NCI-H2107 treated with DMSO at 0.1 percent for 48 hours (cell line): ENCODE results near the gene USF2.
"Not testable (repeated sequence)": the region's sequence is repeated elsewhere in the genome, so short reads cannot be mapped to it uniquely, and the experiment has no call there.

ENCODE experiments used
- DNase-seq: peaks from one replicate; lab custom pipeline; 2025; ENCODE audit not compliant: unreplicated experiment; lab: John Stamatoyannopoulos, UW

The USF2 gene

GRCh38 chr19:35268536-35269437, at the start of gene USF2:
TSS of gene USF2 (plus strand) at chr19:35268962. CDS start at chr19:35269102, 140 bp downstream.
- peak; percentile 38 for DNase-seq

- DNase-seq = no peak
These were observed 49.8 kb upstream of the USF2 start for GRCh38 chr19:35219008-35219407.

GRCh38 chr19:35220315-35220921, 48.3 kb upstream of the USF2 start:
- DNase-seq = no peak

- not testable (repeated sequence) for DNase-seq
These were observed 47.7 kb upstream of the USF2 start for GRCh38 chr19:35220973-35221590.

- DNase-seq = no peak
These were observed 46.3 kb upstream of the USF2 start for GRCh38 chr19:35222373-35223015.

- no peak for DNase-seq
These were observed 45.5 kb upstream of the USF2 start for GRCh38 chr19:35223084-35223790.

- no peak for DNase-seq
These were observed 44.8 kb upstream of the USF2 start for GRCh38 chr19:35223862-35224505.

- DNase-seq = no peak
These were observed 43.8 kb upstream of the USF2 start for GRCh38 chr19:35224681-35225571.

- no peak for DNase-seq
These were observed 42.8 kb upstream of the USF2 start for GRCh38 chr19:35225951-35226350.

GRCh38 chr19:35226748-35227147, 42.0 kb upstream of the USF2 start:
- no peak for DNase-seq

GRCh38 chr19:35228177-35228930, 40.4 kb upstream of the USF2 start, which contains the start of gene FAM187B:
TSS of gene FAM187B (minus strand) at chr19:35228739. CDS start at chr19:35228680, 59 bp downstream.
- no peak for DNase-seq

- DNase-seq = no peak
These were observed 39.2 kb upstream of the USF2 start for GRCh38 chr19:35229601-35230000.

- no peak for DNase-seq
These were observed 36.7 kb upstream of the USF2 start for GRCh38 chr19:35231956-35232645.

- DNase-seq = no peak
These were observed 35.9 kb upstream of the USF2 start for GRCh38 chr19:35232912-35233311.

- DNase-seq = no peak
These were observed 31.9 kb upstream of the USF2 start for GRCh38 chr19:35236638-35237400.

GRCh38 chr19:35239597-35239996, 29.2 kb upstream of the USF2 start:
- DNase-seq = not testable (repeated sequence)

- DNase-seq = no peak
These were observed 28.4 kb upstream of the USF2 start for GRCh38 chr19:35240327-35240726.
